HG03457 (cell line): ENCODE data around the gene CADPS.
"Not testable (repeated sequence)": the region's sequence is repeated elsewhere in the genome, so short reads cannot be mapped to it uniquely, and the experiment has no call there.

Experiments
- ATAC-seq: cut with Tn5 transposase; IDR thresholded peaks from one replicate; pipeline ENCODE4 v1.9.1; 2021; ENCODE audit warnings: moderate number of reproducible peaks; ENCODE audit not compliant: unreplicated experiment

Gene CADPS

DNA sequence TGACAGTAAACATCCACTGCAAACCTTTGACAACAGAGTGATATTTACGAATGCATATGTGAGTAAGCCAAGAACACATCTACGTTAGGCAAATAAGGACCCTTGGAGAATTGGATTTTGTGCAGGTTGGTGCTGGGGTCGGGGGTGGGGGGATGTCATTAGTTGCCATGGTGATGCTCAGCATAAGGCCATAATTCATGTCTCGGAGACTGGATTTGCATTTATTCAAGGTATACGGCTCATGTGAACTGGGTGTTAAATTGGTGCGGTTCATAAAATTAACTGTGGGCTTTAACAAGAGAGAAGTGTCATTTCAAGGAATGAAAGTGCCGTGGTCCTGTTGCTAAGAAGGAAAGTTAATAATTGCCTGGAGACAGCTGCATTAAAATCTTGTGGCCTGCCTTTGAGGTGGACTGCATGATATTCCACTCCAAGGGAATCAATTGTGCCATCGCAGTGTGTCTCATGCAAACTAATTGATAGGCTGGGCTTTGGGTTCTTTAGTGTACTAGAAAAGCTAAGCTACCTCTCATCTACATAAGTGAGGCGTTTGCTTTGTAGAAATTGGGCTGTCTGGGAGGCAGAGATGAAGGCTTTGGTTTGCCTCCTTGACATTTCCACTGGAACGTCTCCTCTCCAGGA lies 273.0 kb downstream of the CADPS start:
- ATAC-seq: no peak

DNA sequence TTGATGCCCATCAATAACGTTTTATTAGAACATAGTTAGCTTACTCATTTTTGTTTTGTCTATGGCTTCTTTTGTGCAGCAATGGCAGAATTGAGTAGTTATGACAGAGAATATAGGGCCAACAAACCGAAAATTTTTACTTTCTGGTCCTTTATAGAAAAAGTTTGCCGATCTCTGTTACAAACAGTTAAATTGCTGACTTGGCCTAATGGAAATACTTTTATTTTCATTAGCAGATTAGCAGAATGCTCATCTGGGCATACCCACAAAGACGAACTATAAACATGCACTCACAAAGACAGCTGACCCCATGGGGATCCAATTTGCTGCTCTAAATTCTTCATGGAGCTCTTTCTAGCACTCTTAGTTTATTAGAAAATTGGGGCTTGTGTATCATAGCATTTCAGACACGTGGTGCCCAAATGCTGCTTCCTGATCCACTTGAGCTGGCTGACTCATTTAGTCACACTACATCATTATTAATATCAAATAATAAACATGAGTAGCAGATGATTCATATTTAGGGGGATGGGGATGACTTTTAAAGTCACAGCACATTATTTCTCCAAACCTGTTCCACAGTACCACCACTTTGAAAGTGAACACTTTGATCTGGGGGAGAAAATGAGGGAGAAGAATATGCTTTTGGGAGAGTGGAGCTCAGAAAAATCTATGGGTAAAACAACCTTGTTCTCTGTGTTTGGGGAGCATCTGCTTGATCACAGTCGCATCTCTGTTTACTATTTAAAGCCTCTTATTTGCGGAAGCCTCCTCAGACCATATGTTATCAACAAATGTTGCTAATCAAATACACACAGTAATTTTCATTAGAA lies 273.8 kb downstream of the CADPS start:
- no peak for ATAC-seq

DNA sequence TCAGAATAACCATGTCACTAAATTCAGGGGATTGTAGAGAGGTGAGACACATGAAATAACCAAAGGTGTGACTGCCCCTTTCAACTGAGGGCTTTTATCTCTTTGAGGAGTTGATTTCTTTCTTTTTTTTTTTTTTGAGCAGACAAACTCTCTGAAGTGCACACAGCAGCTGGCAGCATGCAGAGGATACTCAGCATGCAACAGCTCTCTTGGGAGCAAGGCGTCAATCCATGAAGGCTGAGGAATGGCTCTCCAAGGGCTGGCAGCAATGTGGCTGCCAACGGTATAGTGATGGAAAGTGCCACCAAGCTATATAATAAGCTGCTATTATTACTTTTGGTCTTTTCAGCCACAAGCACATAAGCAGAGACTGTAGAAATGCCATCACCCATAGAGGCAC lies 275.2 kb downstream of the CADPS start:
- no peak for ATAC-seq

DNA sequence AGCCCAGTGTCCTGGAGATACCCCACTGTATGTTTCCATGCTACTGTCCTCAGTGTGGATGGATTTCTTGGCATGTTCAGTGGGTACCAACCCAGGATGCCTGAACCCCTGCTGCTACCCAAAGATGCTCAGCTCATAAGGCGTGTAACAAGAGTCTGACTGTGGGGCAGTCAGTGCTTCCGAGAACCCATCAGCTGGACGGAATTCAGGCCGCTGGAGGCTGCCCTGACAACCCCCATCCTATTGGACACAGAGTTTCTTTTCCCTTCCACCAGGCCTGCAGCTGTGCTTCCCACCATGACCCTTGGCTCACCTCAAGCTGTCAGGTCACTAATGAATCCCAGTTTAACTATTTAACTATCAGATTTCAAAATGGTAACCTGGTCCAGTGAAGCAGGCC lies 277.7 kb downstream of the CADPS start:
- ATAC-seq: no peak

DNA sequence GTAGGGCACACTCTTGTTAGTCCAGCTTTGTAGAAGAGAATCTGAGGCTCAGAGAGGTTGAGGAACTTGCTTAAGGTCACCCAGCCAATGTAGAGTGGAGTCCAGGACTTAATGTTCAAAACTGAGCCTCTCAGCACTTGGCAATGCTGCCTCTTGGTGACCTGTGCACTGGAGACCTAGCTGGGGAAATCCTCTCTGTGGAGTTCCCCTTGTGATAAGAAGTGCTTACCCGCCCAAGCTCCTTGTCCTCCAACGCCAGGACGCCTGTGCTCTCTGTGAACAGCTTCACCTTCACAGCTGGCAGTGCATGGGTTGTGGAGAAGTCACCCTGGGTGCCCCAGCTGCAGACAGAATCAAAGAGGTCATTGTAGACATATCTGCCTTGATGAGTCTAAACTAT lies 282.8 kb downstream of the CADPS start:
- ATAC-seq: no peak

DNA sequence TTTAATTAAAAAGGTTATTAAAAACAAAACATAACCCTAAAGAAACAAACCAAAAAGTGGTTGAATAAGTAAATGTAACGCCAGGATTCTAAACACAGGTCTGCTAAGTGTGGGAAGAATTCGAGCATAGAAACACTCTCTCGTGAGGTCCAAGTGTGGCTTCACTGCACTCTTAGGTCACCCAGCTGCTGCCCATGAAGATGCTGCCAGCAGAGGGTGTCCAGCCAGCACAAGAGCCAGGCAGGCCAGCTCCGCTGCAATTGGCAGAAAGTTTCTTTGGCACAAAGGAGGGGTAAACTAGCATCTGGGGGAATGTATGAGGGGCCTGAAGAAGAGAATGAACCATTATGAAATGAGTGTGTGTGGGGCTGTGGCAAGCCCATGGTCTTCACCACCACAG lies 286.1 kb downstream of the CADPS start:
- no peak for ATAC-seq

DNA sequence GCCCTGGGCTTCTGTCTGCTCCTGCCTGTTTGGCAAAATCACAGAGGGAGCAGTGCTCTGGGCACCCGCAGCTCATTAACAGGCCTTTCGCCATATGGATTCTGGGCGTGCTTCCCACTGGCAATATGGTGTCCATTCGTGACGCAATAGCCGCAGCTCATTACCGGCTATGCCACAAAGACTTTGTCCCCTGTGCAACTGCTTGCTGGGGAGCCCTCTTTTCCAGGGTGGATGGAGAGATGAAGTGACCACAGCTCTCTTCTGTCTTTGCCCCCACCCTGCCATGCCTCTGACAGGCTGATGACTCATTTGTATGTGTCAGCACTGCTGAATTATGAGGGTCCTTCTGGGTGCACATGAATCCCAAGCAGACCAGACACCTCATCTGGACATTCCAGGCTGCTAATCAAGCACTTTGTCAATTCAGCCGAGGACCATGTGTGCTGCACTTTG lies 287.6 kb downstream of the CADPS start:
- ATAC-seq: no peak

DNA sequence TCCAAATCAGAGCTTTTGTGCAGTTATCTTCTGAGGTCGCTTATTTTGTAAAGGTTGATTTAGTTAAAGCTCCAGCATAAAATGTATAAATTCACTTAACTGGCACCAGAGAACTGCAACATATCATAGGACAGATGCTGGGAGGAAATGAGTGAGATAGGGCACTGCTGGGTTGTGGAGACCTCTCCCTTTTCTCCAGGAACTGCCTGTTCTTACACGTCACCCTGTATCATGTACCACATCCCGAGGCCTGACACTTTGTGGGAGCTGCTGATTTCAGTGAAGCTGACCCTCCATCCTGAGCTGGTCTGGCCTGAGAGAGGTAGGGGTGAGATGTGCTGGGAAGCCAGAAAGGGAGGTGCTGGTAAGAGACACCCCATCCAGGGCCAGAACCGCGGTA lies 288.0 kb downstream of the CADPS start:
- no peak for ATAC-seq

DNA sequence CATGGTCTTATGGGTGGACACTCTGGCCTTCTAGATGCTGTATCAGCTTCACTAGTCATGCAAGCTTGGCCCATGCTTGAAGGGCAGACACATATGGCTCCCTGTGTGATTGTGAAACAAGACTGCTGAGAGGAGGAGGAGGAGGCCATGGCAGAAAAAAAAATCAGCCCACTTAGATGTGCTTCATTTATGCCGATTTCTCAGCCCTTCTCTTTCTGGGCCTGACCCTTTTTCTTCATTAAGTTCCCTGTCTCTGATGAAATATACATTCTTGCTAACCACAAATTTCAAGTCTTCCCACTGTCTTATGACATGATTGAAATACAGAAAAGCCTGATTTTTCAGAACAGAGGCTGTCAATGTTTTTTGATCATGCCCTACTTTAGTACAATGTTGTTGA lies 288.9 kb downstream of the CADPS start:
- ATAC-seq: no peak

DNA sequence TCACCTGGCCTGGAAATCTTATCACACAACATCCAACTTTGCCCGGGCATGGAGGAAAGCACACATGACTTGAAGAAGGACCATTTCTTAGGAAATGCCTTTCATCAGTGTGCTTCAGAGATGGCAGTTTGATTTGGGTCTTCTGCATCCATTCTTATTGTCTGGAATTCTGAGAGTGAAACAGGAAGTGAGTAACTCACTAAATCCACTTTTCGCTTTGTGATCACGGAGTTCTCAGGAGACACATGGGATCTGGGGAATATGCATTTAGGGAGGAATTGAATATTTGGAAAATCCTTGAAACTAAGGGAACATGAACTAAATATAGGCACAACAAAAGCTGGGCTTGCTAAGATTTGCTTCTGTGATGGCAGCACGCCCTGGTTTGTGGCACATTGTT lies 289.4 kb downstream of the CADPS start:
- no peak for ATAC-seq

DNA sequence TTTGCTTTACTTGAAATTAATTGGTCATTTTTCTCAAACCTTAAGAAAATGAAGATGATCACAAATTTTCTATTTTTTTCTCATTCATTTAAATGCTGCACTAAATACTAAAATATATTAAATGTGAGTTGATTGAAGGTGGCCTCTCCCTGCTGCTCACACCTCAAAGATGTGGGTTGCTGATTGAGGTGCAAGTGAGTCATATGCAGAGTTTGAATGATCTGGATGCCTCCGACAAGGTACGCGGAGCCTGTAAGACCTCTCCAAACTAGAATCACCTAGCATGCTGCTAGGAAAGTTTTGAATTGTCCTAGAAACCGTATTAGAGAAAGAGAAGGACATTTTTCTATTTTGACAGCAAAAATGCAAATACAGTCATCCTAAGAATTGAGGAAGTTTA lies 290.6 kb downstream of the CADPS start:
- ATAC-seq: no peak

DNA sequence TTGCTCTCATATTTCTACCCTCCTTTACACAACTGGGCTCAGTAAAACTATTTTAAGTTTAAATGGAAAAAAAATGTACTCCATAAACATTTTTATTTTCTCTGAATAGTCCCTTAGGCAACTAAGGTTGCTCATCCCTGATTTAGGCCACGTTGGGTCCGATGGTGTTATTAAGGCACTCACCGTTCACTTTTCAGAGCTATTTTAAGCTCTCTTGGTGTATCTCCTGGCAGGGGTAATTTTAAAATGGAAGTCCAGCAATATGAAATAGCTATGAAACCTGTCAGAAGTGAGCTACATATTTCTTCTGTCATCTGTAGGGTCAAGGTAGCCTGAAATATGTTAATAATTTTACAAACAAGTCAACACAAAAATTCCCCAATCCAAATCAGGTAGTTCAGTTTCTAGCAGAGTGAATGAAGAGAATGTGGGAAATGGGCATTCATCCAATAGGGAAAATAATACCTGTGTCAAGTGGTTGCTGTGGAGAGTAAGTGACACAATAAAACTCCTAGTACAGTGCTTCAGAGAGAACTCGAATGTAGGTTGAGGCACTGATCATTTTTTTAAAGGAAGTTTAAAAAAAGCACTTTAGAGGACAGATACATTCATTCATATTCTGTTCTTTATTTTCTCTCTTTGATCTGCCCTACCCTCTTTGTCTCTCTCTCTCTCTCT lies 292.6 kb downstream of the CADPS start:
- ATAC-seq: no peak

DNA sequence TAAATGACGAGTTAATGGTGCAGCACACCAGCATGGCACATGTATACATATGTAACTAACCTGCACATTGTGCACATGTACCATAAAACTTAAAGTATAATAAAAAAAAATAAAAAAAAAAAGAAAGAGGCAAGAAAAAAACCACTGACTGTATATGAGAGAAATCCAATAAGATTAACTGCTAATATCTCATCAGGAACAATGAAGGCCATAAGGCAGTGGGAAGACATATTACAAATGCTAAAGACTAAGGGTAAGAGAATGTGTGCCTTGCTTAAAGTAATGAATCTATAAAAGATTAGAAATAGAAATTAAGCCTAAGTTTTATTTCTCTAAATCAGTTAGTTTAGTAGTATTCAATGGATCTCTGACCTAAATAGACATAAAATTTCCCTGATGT lies 294.7 kb downstream of the CADPS start:
- not testable (repeated sequence) for ATAC-seq

DNA sequence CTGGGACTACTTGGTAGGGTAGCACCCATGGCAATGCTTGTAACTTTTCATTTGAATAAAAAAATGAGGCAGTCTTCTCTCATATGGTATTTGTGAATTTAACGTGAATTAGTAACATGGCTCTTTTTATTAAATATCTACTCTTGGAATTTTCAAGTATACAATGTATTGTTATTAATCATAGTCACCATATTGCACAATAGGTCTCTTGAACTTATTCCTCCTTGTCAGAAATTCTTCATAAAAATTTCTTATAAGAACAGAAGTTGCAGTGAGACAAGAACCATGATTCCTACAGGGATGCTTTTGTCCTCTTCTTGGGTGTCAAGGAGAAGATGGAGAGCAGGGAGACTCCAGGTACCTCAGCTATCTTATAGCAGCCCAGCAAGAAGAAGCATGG lies 298.1 kb downstream of the CADPS start:
- ATAC-seq: no peak

DNA sequence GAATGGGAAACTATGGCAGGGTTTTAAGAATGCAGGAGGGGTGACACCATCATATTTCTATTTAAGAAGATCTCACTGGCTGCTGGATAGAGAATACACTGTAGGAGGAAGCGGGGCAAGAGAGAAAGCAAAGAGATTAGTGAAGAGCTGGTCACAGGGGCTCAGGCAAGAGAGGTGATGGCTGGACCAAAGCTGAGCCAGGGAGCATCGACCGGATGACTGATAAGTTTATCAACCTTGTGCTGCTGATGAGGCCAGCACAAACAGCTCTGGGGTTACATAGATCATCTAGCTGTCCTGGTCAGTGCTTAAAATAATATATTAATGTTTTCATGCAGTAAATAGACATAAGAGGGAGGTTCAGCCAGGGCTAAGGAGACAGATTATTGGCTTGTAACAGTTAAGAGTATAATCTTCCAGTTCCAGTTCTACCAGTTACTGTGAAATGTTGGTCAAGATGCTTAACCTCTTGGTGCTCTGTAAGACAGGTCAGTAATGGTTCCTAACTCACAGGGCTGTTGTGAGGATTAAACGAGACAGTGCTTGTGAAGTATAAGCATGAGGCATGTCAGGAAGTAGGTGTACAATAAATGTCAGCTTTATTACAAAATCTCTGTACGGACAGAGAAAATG lies 300.8 kb downstream of the CADPS start:
- ATAC-seq: no peak

DNA sequence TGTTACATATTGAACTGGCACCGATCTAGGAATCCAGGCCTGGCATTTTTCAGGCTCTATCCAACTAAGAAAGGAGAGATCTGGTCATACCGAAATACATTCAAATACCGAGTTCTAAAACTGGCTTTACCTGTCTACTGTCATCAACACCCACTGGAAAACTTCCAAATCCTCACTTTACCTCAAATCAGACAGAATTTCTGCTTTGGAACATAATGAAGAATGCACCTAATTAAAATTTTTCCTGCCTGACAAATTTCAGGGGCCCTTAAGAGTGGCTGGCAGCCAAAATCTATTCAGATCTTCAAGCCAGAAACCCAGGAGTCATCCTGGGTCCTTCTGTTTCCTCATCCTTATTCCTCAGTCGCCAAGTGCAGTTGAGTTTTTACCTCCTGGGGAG lies 303.3 kb downstream of the CADPS start:
- ATAC-seq: no peak

DNA sequence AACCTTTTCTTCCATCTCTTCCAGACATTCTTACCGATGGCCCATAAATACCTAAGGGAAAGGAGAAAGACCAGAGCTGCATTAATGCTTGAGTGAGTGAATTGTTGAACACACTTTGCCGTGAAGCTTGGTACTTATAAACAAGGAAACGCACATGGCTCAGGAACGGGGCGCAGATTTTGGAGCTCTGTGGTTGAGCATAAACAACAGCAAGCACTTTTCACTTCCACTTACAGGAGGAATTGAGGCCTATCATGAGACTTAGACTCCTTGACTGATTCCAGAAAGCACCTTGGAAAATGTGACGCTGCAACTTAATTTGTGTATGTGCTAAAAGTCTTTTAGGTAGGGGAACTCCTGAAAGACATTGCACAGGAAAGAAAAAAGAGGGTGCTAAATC lies 304.3 kb downstream of the CADPS start:
- ATAC-seq: no peak

DNA sequence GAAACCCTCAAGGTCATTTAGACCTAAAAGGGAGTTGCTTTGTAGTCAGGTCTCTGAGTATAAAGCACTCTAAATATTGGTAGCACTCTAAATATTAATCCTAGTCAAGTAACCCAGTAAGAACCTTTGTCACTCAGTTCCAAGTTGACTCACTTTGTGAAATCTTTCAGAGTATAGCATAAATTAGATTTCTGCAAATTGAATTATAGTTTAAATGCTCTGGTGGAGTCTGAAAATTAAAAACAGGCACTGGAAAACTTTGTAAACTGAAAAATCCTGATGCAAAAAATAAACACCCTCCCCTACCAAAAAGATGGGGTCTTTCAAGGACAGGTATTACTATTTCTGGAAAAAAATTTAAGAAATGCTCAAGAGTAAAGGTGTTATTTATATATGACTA lies 305.6 kb downstream of the CADPS start:
- no peak for ATAC-seq

DNA sequence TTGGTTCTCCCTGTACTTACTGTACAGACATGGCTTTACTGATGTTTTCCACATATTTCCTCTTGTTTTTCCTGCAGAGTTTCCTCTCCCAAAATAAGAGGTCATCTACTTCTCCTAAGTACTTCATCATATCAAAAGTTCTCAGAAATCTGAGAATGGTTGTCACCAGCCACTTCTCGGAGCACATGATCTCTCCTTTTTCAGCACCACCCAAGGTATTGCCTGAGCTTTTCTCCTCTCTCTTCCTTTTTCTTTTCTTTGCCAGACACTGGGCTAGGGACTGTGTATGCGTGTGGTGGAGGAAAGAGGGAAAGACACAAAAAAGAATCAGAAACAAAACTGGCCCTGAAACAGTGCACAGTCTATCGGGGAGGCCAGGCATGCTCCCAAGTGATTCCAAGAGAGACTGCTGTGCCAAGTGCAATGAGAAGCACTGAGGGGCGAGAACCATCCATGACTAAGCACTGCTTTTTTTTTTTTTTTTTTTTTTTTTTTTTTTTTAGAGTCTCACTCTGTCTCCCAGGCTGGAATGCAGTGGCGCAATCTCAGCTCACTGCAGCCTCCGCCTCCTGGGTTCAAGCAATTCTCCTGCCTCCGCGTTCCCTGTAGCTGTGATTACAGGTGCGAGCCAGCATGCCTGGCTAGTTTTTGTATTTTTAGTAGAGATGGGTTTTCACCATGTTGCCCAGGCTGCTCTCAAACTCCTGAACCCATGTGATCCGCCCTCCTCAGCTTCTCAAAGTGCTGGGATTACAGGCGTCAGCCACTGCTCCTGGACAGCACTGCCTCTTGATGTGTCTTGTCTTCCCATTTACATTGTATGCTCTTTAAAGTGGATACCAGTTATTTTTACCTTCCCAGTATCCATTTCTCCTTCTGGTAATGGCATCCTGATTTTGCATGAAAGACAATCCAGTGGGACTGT lies 307.9 kb downstream of the CADPS start:
- no peak for ATAC-seq

DNA sequence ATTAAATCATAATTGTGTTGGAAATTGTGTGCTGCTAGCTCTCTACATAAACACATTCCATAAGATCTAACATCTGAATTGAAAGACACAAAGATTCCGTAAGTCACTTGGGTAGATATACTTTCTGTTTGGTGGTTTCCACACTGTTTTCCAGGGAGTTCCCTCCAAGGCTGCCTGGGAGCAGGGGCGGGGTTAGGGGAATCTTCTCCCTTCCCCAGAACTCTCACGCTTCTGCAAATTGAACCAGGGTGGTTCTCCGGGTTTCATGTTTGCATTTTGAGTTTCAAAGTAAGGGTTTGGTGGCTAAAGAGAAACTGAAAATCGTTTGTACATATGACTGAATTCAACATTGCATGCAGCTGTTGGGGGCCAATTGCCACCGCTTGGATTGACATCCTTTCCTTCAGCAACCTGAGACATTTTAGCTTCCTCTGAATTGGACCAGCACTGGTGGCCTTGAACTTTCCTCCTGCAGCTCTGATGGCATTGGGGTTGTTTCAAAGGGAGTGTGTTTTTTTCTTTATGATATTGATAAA lies 309.1 kb downstream of the CADPS start:
- no peak for ATAC-seq
